Gastrocnemius medialis (tissue), 4 donors: ENCODE data around the gene IGLL1.

Source experiments
- CTCF ChIP-seq, 5 experiments: fragments of 450-650 bp in 3 of 5; fragments of 200-600 bp in 2 of 5; sonication (generic) in 2 of 5; IDR thresholded peaks in 4 of 5; conservative IDR thresholded peaks in 1 of 5; 1 replicate in 4 of 5; 2 replicates in 1 of 5; pipeline ENCODE4 v1.5.1; 2016 to 2019; ENCODE audit warnings: antibody characterized with exemption in 5 of 5, mild to moderate bottlenecking in 3 of 5, moderate library complexity in 3 of 5
- POLR2A ChIP-seq, 2 donors: fragments of 450-650 bp; IDR thresholded peaks; one replicate each; pipeline ENCODE4 v1.6.1; 2017; ENCODE audit warnings: antibody characterized with exemption in 2 of 2, mild to moderate bottlenecking in 2 of 2, moderate library complexity in 2 of 2

GRCh38 chr22:23570681-23571080 is 9.4 kb downstream of the IGLL1 start:
- TF ChIP-seq CTCF (IDR thresholded peaks at IDR 0.05 in 4 of 5, conservative IDR thresholded peaks at IDR 0.05 in 1 of 5) (no peak), POLR2A (IDR thresholded peaks at IDR 0.05) (no peak)
